Measurements from ENCODE around the gene GATA2. TPM values are rescaled to one million over a fixed set of nuclear protein-coding genes. Genes with fewer than 3 reads are reported as not detected.

Gene GATA2
- 53.2 to 60.4 TPM (median 54.3 TPM) in 3 replicates for total RNA-seq

GRCh38 chr3:128492671-128493569 lies at the start of gene GATA2:
Gene GATA2 (minus strand): TSS chr3:128493201. CDS start chr3:128487031, 6,170 bp downstream.
- Mint-ChIP-seq H3K27ac (peak within 1 kb of the TSS; percentile 81), H3K9me3 (no peaks in the 10 kb centered on the region), H3K27me3 (ENCODE audit: low read depth) (peaks cover 40% of the 10 kb centered on the region), H3K36me3 (no peaks in the 10 kb centered on the region), H3K4me3 (peak within 1 kb of the TSS; percentile 94), H3K4me1 (peaks cover 53% of the 10 kb centered on the region)
- no peak for TF ChIP-seq CTCF (IDR thresholded peaks at IDR 0.05; ENCODE audit: unreplicated experiment)
- peak in 1 of 2 experiments; percentile 79 for DNase-seq (ENCODE audit: low spot score in 2 of 2, unreplicated experiment in 2 of 2)

- Mint-ChIP-seq H3K9me3 (peaks cover 32% of the 10 kb centered on the region), H3K4me3 (no peak overlapping the region), H3K27me3 (ENCODE audit: low read depth) (no peaks in the 10 kb centered on the region), H3K36me3 (peaks cover 26% of the 10 kb centered on the region), H3K27ac (no peak overlapping the region), H3K4me1 (no peaks in the 10 kb centered on the region)
- no peak for DNase-seq (ENCODE audit: low spot score in 2 of 2, unreplicated experiment in 2 of 2)
- TF ChIP-seq CTCF (IDR thresholded peaks at IDR 0.05; ENCODE audit: unreplicated experiment): no peak
Measured at GRCh38 chr3:128541246-128541645, 48.2 kb upstream of the GATA2 start.

- Mint-ChIP-seq H3K27ac (no peak overlapping the region), H3K4me1 (no peaks in the 10 kb centered on the region), H3K36me3 (peaks cover 30% of the 10 kb centered on the region), H3K9me3 (peaks cover 33% of the 10 kb centered on the region), H3K4me3 (no peak overlapping the region), H3K27me3 (ENCODE audit: low read depth) (no peaks in the 10 kb centered on the region)
- no peak for TF ChIP-seq CTCF (IDR thresholded peaks at IDR 0.05; ENCODE audit: unreplicated experiment)
- DNase-seq (ENCODE audit: low spot score in 2 of 2, unreplicated experiment in 2 of 2): no peak
Measured at GRCh38 chr3:128539376-128539775, 46.4 kb upstream of the GATA2 start.

GRCh38 chr3:128537091-128537703 lies 44.2 kb upstream of the GATA2 start:
- Mint-ChIP-seq H3K4me1 (peaks cover 13% of the 10 kb centered on the region), H3K4me3 (no peak overlapping the region), H3K36me3 (peaks cover 23% of the 10 kb centered on the region), H3K9me3 (peaks cover 22% of the 10 kb centered on the region), H3K27ac (no peak overlapping the region), H3K27me3 (ENCODE audit: low read depth) (no peaks in the 10 kb centered on the region)
- no peak for TF ChIP-seq CTCF (IDR thresholded peaks at IDR 0.05; ENCODE audit: unreplicated experiment)
- DNase-seq (ENCODE audit: low spot score in 2 of 2, unreplicated experiment in 2 of 2): no peak

- H3K27ac Mint-ChIP-seq: peak overlapping the region; percentile 48
- H3K36me3 Mint-ChIP-seq: peaks cover 12% of the 10 kb centered on the region
- no peak overlapping the region for H3K4me3 Mint-ChIP-seq
- H3K4me1 Mint-ChIP-seq: peaks cover 25% of the 10 kb centered on the region
- peaks cover 13% of the 10 kb centered on the region for H3K9me3 Mint-ChIP-seq
- DNase-seq (ENCODE audit: low spot score in 2 of 2, unreplicated experiment in 2 of 2): no peak
- H3K27me3 Mint-ChIP-seq (ENCODE audit: low read depth): peaks cover 3% of the 10 kb centered on the region
- TF ChIP-seq CTCF (IDR thresholded peaks at IDR 0.05; ENCODE audit: unreplicated experiment): no peak
Measured at GRCh38 chr3:128532012-128532983, 39.3 kb upstream of the GATA2 start.

All from mesothelial cell of epicardium (in vitro differentiated cells).